Measurements from ENCODE around the gene NMT2. TPM values are rescaled to one million over a fixed set of nuclear protein-coding genes. Genes with fewer than 3 reads are reported as not detected.

Gene NMT2
- total RNA-seq, 1 experiment from 2014 or later, result 14.3 TPM

- Histone ChIP-seq H3K9me3 (ENCODE audit: control insufficient read depth, insufficient read depth, low read depth, low read length) (no peaks in the 10 kb centered on the region), H3K4me3 (ENCODE audit: low read depth in 2 of 2, low read length in 2 of 2) (no peak overlapping the region), H3K4me1 (ENCODE audit: control insufficient read depth, insufficient read depth, low read length) (no peaks in the 10 kb centered on the region), H3K36me3 (ENCODE audit: control insufficient read depth, insufficient read depth, low read length) (no peaks in the 10 kb centered on the region), H3K27me3 (ENCODE audit: control insufficient read depth, insufficient read depth, low read length) (no peaks in the 10 kb centered on the region), H3K27ac (ENCODE audit: low read length) (no peak overlapping the region)
- no peak for DNase-seq (ENCODE audit: low read depth, low spot score)
- no peak for ATAC-seq
- CTCF ChIA-PET, result no interaction called here
- TF ChIP-seq SIN3A (IDR thresholded peaks at IDR 0.05; ENCODE audit: borderline replicate concordance, insufficient read depth, low read depth, low read length) (no peak), POLR2AphosphoS5 (IDR thresholded peaks at IDR 0.05; ENCODE audit: low read depth, low read length) (no peak), TCF7L2 (IDR thresholded peaks at IDR 0.05; ENCODE audit: low read depth, low read length) (no peak)
- TF ChIP-seq, protein P1, sequence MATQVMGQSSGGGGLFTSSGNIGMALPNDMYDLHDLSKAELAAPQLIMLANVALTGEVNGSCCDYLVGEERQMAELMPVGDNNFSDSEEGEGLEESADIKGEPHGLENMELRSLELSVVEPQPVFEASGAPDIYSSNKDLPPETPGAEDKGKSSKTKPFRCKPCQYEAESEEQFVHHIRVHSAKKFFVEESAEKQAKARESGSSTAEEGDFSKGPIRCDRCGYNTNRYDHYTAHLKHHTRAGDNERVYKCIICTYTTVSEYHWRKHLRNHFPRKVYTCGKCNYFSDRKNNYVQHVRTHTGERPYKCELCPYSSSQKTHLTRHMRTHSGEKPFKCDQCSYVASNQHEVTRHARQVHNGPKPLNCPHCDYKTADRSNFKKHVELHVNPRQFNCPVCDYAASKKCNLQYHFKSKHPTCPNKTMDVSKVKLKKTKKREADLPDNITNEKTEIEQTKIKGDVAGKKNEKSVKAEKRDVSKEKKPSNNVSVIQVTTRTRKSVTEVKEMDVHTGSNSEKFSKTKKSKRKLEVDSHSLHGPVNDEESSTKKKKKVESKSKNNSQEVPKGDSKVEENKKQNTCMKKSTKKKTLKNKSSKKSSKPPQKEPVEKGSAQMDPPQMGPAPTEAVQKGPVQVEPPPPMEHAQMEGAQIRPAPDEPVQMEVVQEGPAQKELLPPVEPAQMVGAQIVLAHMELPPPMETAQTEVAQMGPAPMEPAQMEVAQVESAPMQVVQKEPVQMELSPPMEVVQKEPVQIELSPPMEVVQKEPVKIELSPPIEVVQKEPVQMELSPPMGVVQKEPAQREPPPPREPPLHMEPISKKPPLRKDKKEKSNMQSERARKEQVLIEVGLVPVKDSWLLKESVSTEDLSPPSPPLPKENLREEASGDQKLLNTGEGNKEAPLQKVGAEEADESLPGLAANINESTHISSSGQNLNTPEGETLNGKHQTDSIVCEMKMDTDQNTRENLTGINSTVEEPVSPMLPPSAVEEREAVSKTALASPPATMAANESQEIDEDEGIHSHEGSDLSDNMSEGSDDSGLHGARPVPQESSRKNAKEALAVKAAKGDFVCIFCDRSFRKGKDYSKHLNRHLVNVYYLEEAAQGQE (IDR thresholded peaks at IDR 0.05; ENCODE audit: insufficient read depth in 1 of 2, low read depth in 2 of 2, low read length in 1 of 2), result no peak
- TF ChIP-seq, protein P2, sequence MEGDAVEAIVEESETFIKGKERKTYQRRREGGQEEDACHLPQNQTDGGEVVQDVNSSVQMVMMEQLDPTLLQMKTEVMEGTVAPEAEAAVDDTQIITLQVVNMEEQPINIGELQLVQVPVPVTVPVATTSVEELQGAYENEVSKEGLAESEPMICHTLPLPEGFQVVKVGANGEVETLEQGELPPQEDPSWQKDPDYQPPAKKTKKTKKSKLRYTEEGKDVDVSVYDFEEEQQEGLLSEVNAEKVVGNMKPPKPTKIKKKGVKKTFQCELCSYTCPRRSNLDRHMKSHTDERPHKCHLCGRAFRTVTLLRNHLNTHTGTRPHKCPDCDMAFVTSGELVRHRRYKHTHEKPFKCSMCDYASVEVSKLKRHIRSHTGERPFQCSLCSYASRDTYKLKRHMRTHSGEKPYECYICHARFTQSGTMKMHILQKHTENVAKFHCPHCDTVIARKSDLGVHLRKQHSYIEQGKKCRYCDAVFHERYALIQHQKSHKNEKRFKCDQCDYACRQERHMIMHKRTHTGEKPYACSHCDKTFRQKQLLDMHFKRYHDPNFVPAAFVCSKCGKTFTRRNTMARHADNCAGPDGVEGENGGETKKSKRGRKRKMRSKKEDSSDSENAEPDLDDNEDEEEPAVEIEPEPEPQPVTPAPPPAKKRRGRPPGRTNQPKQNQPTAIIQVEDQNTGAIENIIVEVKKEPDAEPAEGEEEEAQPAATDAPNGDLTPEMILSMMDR (IDR thresholded peaks at IDR 0.05), result no peak
- POLR2A ChIA-PET, result no interaction called here
- BruUV-seq (replicated peaks), result no TSS peak
- in situ Hi-C loops (cut with HindIII; ENCODE audit: low pct_unique_long_range_greater_than_20kb, low sequenced_read_pairs) (no loop called here), intact Hi-C loops (cut with micrococcal nuclease; ENCODE audit: unreplicated experiment) (no loop called here)
Observed at GRCh38 chr10:15058689-15059088, 109.8 kb downstream of the NMT2 start.

Other genes with a start within 250 kb of the NMT2 start
- gene DCLRE1C, start 214.6 kb downstream of the NMT2 start, total RNA-seq (2021; ENCODE audit: unreplicated experiment), result 9.1 TPM
- 0.54 TPM for gene MEIG1, start 209.3 kb downstream of the NMT2 start, total RNA-seq (2021; ENCODE audit: unreplicated experiment)
- gene OLAH, start 124.8 kb downstream of the NMT2 start, total RNA-seq (2021; ENCODE audit: unreplicated experiment), result not detected
- 1.8 TPM for gene ACBD7, start 79.9 kb downstream of the NMT2 start, total RNA-seq (2021; ENCODE audit: unreplicated experiment)
- 19.9 TPM for gene RPP38, start 71.3 kb downstream of the NMT2 start, total RNA-seq (2021; ENCODE audit: unreplicated experiment)
- gene FAM171A1, start 202.6 kb upstream of the NMT2 start, total RNA-seq (2021; ENCODE audit: unreplicated experiment), result 19.2 TPM

Data from Panc1 (cell line).